Measurements from ENCODE around the gene CNTNAP3. TPM values are rescaled to one million over a fixed set of nuclear protein-coding genes. Genes with fewer than 3 reads are reported as not detected.
"Not testable (repeated sequence)": the region's sequence is repeated elsewhere in the genome, so short reads cannot be mapped to it uniquely, and the experiment has no call there.

CNTNAP3 gene
- total RNA-seq (2022) (not detected in 2 replicates), Bru-seq, nascent RNA (percentile 1 among the genes with signal in this experiment), BruChase-seq, experiment 1, labeled RNA remaining after a 2-hour chase (percentile 0 among the genes with signal in this experiment), BruChase-seq, experiment 2, labeled RNA remaining after a 6-hour chase (percentile 1 among the genes with signal in this experiment)
- long read RNA-seq, result 0 reads

- H3K27ac Mint-ChIP-seq (ENCODE audit: unreplicated experiment); H3K36me3 ChIP-seq (ENCODE audit: control insufficient read depth, insufficient read depth, low read length); H3K27me3 ChIP-seq (replicated peaks; ENCODE audit: control insufficient read depth, insufficient read depth, low read length); H3K27me3 Mint-ChIP-seq (ENCODE audit: insufficient read depth, unreplicated experiment); intact Hi-C loops (cut with micrococcal nuclease; ENCODE audit: unreplicated experiment); H3K9me3 ChIP-seq; H3K36me3 Mint-ChIP-seq (ENCODE audit: insufficient read depth, unreplicated experiment); H3K4me3 ChIP-seq (ENCODE audit: low read depth, low read length); CTCF ChIA-PET; H3K4me1 Mint-ChIP-seq (ENCODE audit: low read depth, unreplicated experiment); H3K9me3 Mint-ChIP-seq (ENCODE audit: unreplicated experiment); H3K4me1 ChIP-seq; POLR2A ChIA-PET; BruUV-seq (replicated peaks): not testable (repeated sequence)
- peak; percentile 0 to 17 for DNase-seq
- peak within 1 kb of the TSS; percentile 46 for H3K4me3 Mint-ChIP-seq (ENCODE audit: unreplicated experiment)
Measured at GRCh38 chr9:39287980-39288379, at the start of gene CNTNAP3. CNTNAP3 (minus strand) TSS chr9:39288167; CDS start chr9:39288064, 103 bp downstream.

GRCh38 chr9:39279995-39280394 is 8.0 kb downstream of the CNTNAP3 start:
- H3K4me1 Mint-ChIP-seq (ENCODE audit: low read depth, unreplicated experiment); BruUV-seq (replicated peaks); H3K36me3 Mint-ChIP-seq (ENCODE audit: insufficient read depth, unreplicated experiment); POLR2A ChIA-PET; H3K9me3 Mint-ChIP-seq (ENCODE audit: unreplicated experiment); CTCF ChIA-PET; H3K27ac Mint-ChIP-seq (ENCODE audit: unreplicated experiment); H3K9me3 ChIP-seq; H3K36me3 ChIP-seq (ENCODE audit: control insufficient read depth, insufficient read depth, low read length); intact Hi-C loops (cut with micrococcal nuclease; ENCODE audit: unreplicated experiment); H3K4me3 ChIP-seq (ENCODE audit: low read depth, low read length); H3K27me3 Mint-ChIP-seq (ENCODE audit: insufficient read depth, unreplicated experiment); H3K27me3 ChIP-seq (replicated peaks; ENCODE audit: control insufficient read depth, insufficient read depth, low read length); H3K4me3 Mint-ChIP-seq (ENCODE audit: unreplicated experiment); H3K4me1 ChIP-seq: not testable (repeated sequence)
- DNase-seq, result peak in 1 of 2 experiments; percentile 4

GRCh38 chr9:39242513-39242912 is 45.5 kb downstream of the CNTNAP3 start:
- DNase-seq; H3K36me3 Mint-ChIP-seq (ENCODE audit: insufficient read depth, unreplicated experiment); H3K4me3 ChIP-seq (ENCODE audit: low read depth, low read length); H3K9me3 Mint-ChIP-seq (ENCODE audit: unreplicated experiment); H3K9me3 ChIP-seq; intact Hi-C loops (cut with micrococcal nuclease; ENCODE audit: unreplicated experiment); H3K27me3 Mint-ChIP-seq (ENCODE audit: insufficient read depth, unreplicated experiment); H3K27me3 ChIP-seq (replicated peaks; ENCODE audit: control insufficient read depth, insufficient read depth, low read length); H3K4me3 Mint-ChIP-seq (ENCODE audit: unreplicated experiment); H3K4me1 ChIP-seq; BruUV-seq (replicated peaks); POLR2A ChIA-PET; CTCF ChIA-PET; H3K36me3 ChIP-seq (ENCODE audit: control insufficient read depth, insufficient read depth, low read length); H3K4me1 Mint-ChIP-seq (ENCODE audit: low read depth, unreplicated experiment); H3K27ac Mint-ChIP-seq (ENCODE audit: unreplicated experiment): not testable (repeated sequence)

GRCh38 chr9:39232130-39232991 is 55.6 kb downstream of the CNTNAP3 start:
- CTCF ChIA-PET; H3K27ac Mint-ChIP-seq (ENCODE audit: unreplicated experiment); H3K4me1 ChIP-seq; POLR2A ChIA-PET; H3K9me3 Mint-ChIP-seq (ENCODE audit: unreplicated experiment); H3K27me3 ChIP-seq (replicated peaks; ENCODE audit: control insufficient read depth, insufficient read depth, low read length); H3K9me3 ChIP-seq; H3K4me3 Mint-ChIP-seq (ENCODE audit: unreplicated experiment); H3K27me3 Mint-ChIP-seq (ENCODE audit: insufficient read depth, unreplicated experiment); BruUV-seq (replicated peaks); H3K36me3 ChIP-seq (ENCODE audit: control insufficient read depth, insufficient read depth, low read length); DNase-seq; H3K36me3 Mint-ChIP-seq (ENCODE audit: insufficient read depth, unreplicated experiment); H3K4me1 Mint-ChIP-seq (ENCODE audit: low read depth, unreplicated experiment); intact Hi-C loops (cut with micrococcal nuclease; ENCODE audit: unreplicated experiment); H3K4me3 ChIP-seq (ENCODE audit: low read depth, low read length): not testable (repeated sequence)

- H3K4me1 Mint-ChIP-seq (ENCODE audit: low read depth, unreplicated experiment); H3K27me3 Mint-ChIP-seq (ENCODE audit: insufficient read depth, unreplicated experiment); H3K4me1 ChIP-seq; CTCF ChIA-PET; H3K27ac Mint-ChIP-seq (ENCODE audit: unreplicated experiment); BruUV-seq (replicated peaks); POLR2A ChIA-PET; DNase-seq; H3K27me3 ChIP-seq (replicated peaks; ENCODE audit: control insufficient read depth, insufficient read depth, low read length); H3K36me3 ChIP-seq (ENCODE audit: control insufficient read depth, insufficient read depth, low read length); H3K9me3 ChIP-seq; H3K4me3 Mint-ChIP-seq (ENCODE audit: unreplicated experiment); H3K9me3 Mint-ChIP-seq (ENCODE audit: unreplicated experiment); intact Hi-C loops (cut with micrococcal nuclease; ENCODE audit: unreplicated experiment); H3K36me3 Mint-ChIP-seq (ENCODE audit: insufficient read depth, unreplicated experiment); H3K4me3 ChIP-seq (ENCODE audit: low read depth, low read length): not testable (repeated sequence)
Measured at GRCh38 chr9:39215976-39216375, 72.0 kb downstream of the CNTNAP3 start.

GRCh38 chr9:39209773-39210172 is 78.2 kb downstream of the CNTNAP3 start:
- intact Hi-C loops (cut with micrococcal nuclease; ENCODE audit: unreplicated experiment); BruUV-seq (replicated peaks); H3K9me3 ChIP-seq; H3K27ac Mint-ChIP-seq (ENCODE audit: unreplicated experiment); H3K36me3 Mint-ChIP-seq (ENCODE audit: insufficient read depth, unreplicated experiment); DNase-seq; H3K36me3 ChIP-seq (ENCODE audit: control insufficient read depth, insufficient read depth, low read length); H3K4me3 Mint-ChIP-seq (ENCODE audit: unreplicated experiment); H3K27me3 Mint-ChIP-seq (ENCODE audit: insufficient read depth, unreplicated experiment); H3K27me3 ChIP-seq (replicated peaks; ENCODE audit: control insufficient read depth, insufficient read depth, low read length); H3K9me3 Mint-ChIP-seq (ENCODE audit: unreplicated experiment); H3K4me1 ChIP-seq; CTCF ChIA-PET; H3K4me1 Mint-ChIP-seq (ENCODE audit: low read depth, unreplicated experiment); POLR2A ChIA-PET; H3K4me3 ChIP-seq (ENCODE audit: low read depth, low read length): not testable (repeated sequence)

GRCh38 chr9:39206643-39207042 is 81.3 kb downstream of the CNTNAP3 start:
- H3K27me3 ChIP-seq (replicated peaks; ENCODE audit: control insufficient read depth, insufficient read depth, low read length); H3K36me3 ChIP-seq (ENCODE audit: control insufficient read depth, insufficient read depth, low read length); H3K9me3 ChIP-seq; H3K4me1 Mint-ChIP-seq (ENCODE audit: low read depth, unreplicated experiment); H3K9me3 Mint-ChIP-seq (ENCODE audit: unreplicated experiment); H3K27ac Mint-ChIP-seq (ENCODE audit: unreplicated experiment); H3K36me3 Mint-ChIP-seq (ENCODE audit: insufficient read depth, unreplicated experiment); POLR2A ChIA-PET; H3K27me3 Mint-ChIP-seq (ENCODE audit: insufficient read depth, unreplicated experiment); H3K4me3 Mint-ChIP-seq (ENCODE audit: unreplicated experiment); intact Hi-C loops (cut with micrococcal nuclease; ENCODE audit: unreplicated experiment); DNase-seq; BruUV-seq (replicated peaks); H3K4me3 ChIP-seq (ENCODE audit: low read depth, low read length); H3K4me1 ChIP-seq; CTCF ChIA-PET: not testable (repeated sequence)

Measured in Caco-2 (cell line).